Neutrophil (primary cell): ENCODE results near the gene CHRDL2.

Experiments
- H3K27ac ChIP-seq: fragments of 200-600 bp; sonication (generic); 2 replicates; pipeline ENCODE4 v1.5.1; 2016; ENCODE audit warnings: mild to moderate bottlenecking, moderate library complexity
- H3K27me3 ChIP-seq: fragments of 200-600 bp; sonication (generic); 2 replicates; pipeline ENCODE4 v1.6.0; 2016; ENCODE audit warnings: mild to moderate bottlenecking
- H3K36me3 ChIP-seq: fragments of 200-600 bp; sonication (generic); 2 replicates; pipeline ENCODE4 v1.5.1; 2017
- H3K4me1 ChIP-seq, 2 experiments: fragments of 200-600 bp in 1 of 2; sonication (generic) in 1 of 2; 1 replicate in 1 of 2; 2 replicates in 1 of 2; pipeline versions ENCODE4 v1.5.1 to v1.6.1; 2013 to 2016; ENCODE audit warnings: low read depth in 1 of 2, low read length in 1 of 2, mild to moderate bottlenecking in 1 of 2, moderate library complexity in 1 of 2; ENCODE audit not compliant: control insufficient read depth in 1 of 2, insufficient read depth in 1 of 2
- H3K4me3 ChIP-seq, 2 experiments: fragments of 200-600 bp in 1 of 2; sonication (generic) in 1 of 2; 1 replicate in 1 of 2; 2 replicates in 1 of 2; pipeline ENCODE4 v1.5.1; 2013 to 2016; ENCODE audit warnings: low read depth in 1 of 2, low read length in 1 of 2, mild to moderate bottlenecking in 1 of 2, moderate library complexity in 1 of 2
- H3K9me3 ChIP-seq: fragments of 200-600 bp; sonication (generic); 2 replicates; pipeline ENCODE4 v1.5.1; 2016
- TF ChIP-seq, protein P1 (sequence below): fragments of 200-600 bp; sonication (generic); IDR thresholded peaks from 2 replicates; pipeline ENCODE4 v1.5.1; 2016; ENCODE audit warnings: antibody characterized with exemption

Gene CHRDL2

DNA sequence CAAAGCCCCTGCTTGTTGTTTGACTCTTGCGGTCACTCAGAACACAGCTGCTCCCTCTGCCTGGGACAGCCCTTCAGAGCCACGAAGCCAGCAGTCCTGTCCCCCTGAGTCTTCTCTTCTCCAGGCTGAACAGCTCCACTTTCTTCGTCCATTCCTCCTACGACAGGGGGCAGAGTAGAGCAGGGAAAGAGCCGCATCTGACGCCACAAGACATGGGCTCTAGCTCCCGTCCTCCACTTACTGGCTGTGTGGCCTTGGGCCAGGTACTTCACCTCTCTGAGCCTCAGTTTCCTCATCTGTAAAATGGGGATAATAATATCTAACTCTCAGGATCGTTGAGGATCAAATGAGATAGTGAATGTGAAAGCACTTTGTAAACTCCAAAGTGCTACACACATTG lies 29.9 kb downstream of the CHRDL2 start:
- no peaks in the 10 kb centered on the region for H3K4me1 ChIP-seq
- peaks cover 15% of the 10 kb centered on the region for H3K27me3 ChIP-seq
- H3K27ac ChIP-seq, result no peak overlapping the region
- TF ChIP-seq, protein P1, sequence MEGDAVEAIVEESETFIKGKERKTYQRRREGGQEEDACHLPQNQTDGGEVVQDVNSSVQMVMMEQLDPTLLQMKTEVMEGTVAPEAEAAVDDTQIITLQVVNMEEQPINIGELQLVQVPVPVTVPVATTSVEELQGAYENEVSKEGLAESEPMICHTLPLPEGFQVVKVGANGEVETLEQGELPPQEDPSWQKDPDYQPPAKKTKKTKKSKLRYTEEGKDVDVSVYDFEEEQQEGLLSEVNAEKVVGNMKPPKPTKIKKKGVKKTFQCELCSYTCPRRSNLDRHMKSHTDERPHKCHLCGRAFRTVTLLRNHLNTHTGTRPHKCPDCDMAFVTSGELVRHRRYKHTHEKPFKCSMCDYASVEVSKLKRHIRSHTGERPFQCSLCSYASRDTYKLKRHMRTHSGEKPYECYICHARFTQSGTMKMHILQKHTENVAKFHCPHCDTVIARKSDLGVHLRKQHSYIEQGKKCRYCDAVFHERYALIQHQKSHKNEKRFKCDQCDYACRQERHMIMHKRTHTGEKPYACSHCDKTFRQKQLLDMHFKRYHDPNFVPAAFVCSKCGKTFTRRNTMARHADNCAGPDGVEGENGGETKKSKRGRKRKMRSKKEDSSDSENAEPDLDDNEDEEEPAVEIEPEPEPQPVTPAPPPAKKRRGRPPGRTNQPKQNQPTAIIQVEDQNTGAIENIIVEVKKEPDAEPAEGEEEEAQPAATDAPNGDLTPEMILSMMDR, result no peak
- no peaks in the 10 kb centered on the region for H3K9me3 ChIP-seq
- no peaks in the 10 kb centered on the region for H3K36me3 ChIP-seq
- H3K4me3 ChIP-seq, result no peak overlapping the region

DNA sequence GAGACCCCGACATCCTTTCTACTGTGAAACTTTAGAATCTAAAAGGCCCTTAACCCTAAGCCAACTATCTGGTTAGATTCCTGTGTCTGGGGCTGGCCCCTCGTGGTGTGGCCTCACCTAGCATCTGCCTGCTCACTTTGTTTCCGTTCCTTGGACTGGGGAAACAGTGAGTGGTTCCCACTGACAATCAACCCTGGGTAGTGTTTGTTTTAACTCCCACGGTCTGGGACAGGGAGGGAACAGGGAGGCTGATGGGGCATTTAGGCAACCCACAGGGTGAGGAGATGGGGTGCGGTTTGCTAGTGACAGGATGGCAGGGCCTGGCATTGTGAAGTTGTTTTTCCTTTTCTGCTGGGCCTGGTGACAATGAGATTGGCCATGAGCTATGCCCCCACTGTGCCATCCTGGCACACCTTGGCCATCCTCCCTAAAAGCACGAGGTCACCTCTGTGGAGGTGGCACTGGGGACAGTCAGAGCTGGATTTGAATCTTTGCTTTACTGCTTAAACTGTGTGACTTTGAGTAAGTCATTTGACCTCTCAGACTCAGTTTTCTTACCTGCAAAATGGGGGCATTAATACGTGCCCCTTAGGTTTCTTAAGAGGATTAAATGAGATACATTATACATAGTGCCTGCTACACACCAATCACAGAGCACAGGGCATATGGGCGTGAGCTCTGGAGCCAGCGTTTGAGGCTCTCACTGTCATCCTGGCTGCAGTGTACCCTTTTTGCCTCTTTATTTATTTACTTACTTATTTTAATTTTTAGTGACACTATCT lies 31.4 kb downstream of the CHRDL2 start:
- TF ChIP-seq, protein P1, result no peak
- H3K36me3 ChIP-seq, result no peaks in the 10 kb centered on the region
- no peak overlapping the region for H3K27ac ChIP-seq
- no peak overlapping the region for H3K4me3 ChIP-seq
- H3K9me3 ChIP-seq, result no peaks in the 10 kb centered on the region
- no peaks in the 10 kb centered on the region for H3K4me1 ChIP-seq
- H3K27me3 ChIP-seq, result peaks cover 26% of the 10 kb centered on the region

DNA sequence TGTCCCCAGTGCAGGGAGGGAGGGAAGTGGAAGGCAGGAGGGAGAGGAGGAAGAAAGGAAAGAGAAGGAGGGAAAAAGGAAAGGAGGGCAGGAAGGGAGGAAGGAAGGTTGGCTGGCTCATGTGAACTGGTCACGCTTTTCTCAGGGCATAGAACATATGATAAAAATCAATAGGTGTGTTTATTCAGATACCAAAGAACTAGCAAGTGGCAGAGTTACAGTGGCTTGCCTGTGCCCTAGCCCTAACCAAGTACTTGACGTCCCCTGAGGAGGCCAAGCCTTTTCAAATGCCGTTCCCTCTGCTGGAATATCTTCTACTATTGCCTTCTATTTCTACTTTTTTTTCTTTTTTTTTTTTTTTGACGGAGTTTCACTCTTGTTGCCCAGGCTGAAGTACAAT lies 33.5 kb downstream of the CHRDL2 start:
- no peak overlapping the region for H3K4me3 ChIP-seq
- TF ChIP-seq, protein P1, result no peak
- no peaks in the 10 kb centered on the region for H3K9me3 ChIP-seq
- H3K36me3 ChIP-seq, result no peaks in the 10 kb centered on the region
- H3K4me1 ChIP-seq, result no peaks in the 10 kb centered on the region
- no peak overlapping the region for H3K27ac ChIP-seq
- H3K27me3 ChIP-seq, result peaks cover 43% of the 10 kb centered on the region

DNA sequence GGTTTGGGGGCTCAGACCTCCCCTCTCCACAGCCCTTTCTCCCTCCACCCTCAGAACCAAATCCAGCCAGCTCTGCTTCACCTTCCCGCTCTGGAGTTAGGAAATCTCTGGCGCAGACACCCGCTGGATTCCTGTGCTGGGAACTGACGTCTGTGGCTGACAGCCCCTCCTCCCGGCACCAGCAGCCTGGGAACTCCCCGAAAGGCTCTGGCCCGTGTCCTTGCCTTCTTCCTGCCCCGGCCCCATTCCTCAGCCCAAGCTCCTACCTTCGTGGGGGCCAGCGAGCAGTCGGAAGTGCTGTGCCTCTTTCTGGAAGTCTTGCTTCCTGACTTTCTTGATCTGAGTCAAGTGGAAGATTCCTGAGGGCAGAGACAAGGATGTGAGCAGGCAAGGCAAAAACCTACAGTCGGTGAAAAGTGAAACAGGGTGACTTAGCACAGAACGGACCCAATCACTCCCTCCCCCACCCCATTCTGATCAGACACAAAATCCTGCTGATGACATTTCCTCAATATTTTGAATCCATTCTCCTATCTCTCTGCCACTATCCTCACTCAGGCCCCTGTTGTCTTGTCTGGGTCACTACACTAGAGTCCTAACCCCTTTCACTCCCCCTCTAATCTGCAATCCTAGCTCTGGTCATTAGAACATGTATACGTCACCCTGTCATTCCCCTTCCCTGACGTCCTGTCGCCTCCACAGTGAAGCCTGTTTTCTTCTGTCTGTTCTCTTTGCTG lies 34.1 kb downstream of the CHRDL2 start:
- Histone ChIP-seq H3K27me3 (peaks cover 44% of the 10 kb centered on the region), H3K36me3 (no peaks in the 10 kb centered on the region), H3K27ac (no peak overlapping the region), H3K4me3 (no peak overlapping the region), H3K9me3 (no peaks in the 10 kb centered on the region), H3K4me1 (no peaks in the 10 kb centered on the region)
- TF ChIP-seq, protein P1, result no peak

DNA sequence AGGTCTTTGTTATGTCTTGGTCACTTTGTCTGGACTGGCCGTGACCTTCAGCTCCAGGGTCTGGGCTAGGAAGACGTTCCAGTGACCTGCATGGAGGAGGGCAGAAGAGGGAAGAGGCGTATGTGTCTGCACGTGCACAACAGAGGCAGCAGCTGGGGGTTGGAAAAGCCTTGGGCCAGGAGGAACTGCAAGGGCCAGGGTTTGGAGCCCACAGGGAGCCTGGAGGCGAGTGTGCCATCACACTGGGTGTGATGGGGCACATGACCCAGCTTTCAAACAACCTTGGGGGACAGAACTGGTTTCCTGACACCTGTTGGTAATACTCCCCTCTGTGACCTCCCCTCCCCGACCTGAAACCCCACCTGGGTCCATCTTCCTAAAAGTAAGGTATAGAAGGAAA lies 34.7 kb downstream of the CHRDL2 start:
- no peaks in the 10 kb centered on the region for H3K9me3 ChIP-seq
- TF ChIP-seq, protein P1, result no peak
- H3K4me1 ChIP-seq, result no peaks in the 10 kb centered on the region
- no peak overlapping the region for H3K4me3 ChIP-seq
- H3K27me3 ChIP-seq, result peaks cover 44% of the 10 kb centered on the region
- H3K27ac ChIP-seq, result no peak overlapping the region
- H3K36me3 ChIP-seq, result no peaks in the 10 kb centered on the region
